ENCODE results near the gene ZBTB42.

ZBTB42 gene

GRCh38 chr14:104817930-104818713 lies 17.2 kb downstream of the ZBTB42 start:
- H3K4me3 ChIP-seq (ENCODE audit: low read depth, low read length): no peak overlapping the region
- TF ChIP-seq CTCF (IDR thresholded peaks at IDR 0.05; ENCODE audit: control insufficient read depth, extremely low read depth, insufficient read depth): no peak
- DNase-seq (ENCODE audit: low read depth): no peak

DNA sequence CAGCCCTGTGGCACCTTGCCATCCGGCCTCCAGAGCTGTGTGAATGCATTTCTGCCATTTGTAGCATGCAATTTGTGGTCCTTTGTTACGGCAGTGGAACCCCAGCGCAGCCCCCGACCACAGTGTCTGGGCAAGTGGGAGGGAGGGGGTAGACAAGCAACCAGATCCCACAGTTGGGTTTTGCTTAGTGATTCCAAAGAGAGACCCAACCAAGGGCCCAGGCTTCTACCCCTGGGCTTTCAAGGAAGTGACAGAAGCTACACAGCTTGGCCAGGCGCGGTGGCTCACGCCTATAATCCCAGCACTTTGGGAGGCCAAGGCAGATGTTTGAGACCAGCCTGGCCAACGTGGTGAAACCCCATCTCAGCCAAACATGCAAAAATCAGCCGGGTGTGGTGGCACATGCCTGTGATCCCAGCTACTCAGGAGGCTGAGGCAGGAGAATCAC lies 17.8 kb downstream of the ZBTB42 start:
- no peak for TF ChIP-seq CTCF (IDR thresholded peaks at IDR 0.05; ENCODE audit: control insufficient read depth, extremely low read depth, insufficient read depth)
- no peak for DNase-seq (ENCODE audit: low read depth)
- H3K4me3 ChIP-seq (ENCODE audit: low read depth, low read length): no peak overlapping the region

DNA sequence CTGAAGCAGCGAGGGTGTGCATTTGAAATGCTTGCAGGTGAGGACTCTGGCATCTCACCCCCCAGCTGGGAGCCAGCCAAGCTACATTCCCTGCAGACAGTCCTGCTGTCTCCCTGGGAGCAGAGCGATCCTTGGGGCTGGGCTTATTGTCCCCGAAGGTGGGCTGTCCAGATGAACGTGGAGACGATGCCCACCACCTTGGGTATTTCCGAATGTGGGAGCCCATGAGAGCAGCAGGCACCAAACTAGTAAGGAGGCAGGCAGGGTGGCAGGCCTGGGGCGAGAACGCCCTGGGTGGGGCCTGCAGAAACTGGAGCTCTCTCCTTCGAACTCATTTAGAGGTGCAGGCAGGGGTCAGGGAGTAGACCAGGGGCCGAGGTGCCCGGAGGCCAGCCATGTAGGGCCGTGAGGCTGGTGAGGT lies 18.5 kb downstream of the ZBTB42 start:
- H3K4me3 ChIP-seq (ENCODE audit: low read depth, low read length): no peak overlapping the region
- no peak for DNase-seq (ENCODE audit: low read depth)
- no peak for TF ChIP-seq CTCF (IDR thresholded peaks at IDR 0.05; ENCODE audit: control insufficient read depth, extremely low read depth, insufficient read depth)

- no peak for DNase-seq (ENCODE audit: low read depth)
- no peak overlapping the region for H3K4me3 ChIP-seq (ENCODE audit: low read depth, low read length)
- no peak for TF ChIP-seq CTCF (IDR thresholded peaks at IDR 0.05; ENCODE audit: control insufficient read depth, extremely low read depth, insufficient read depth)
Measured at GRCh38 chr14:104820669-104821228, 19.8 kb downstream of the ZBTB42 start.

GRCh38 chr14:104821229-104821945 lies 20.5 kb downstream of the ZBTB42 start:
- H3K4me3 ChIP-seq (ENCODE audit: low read depth, low read length): no peak overlapping the region
- TF ChIP-seq CTCF (IDR thresholded peaks at IDR 0.05; ENCODE audit: control insufficient read depth, extremely low read depth, insufficient read depth): no peak
- DNase-seq (ENCODE audit: low read depth): no peak

DNA sequence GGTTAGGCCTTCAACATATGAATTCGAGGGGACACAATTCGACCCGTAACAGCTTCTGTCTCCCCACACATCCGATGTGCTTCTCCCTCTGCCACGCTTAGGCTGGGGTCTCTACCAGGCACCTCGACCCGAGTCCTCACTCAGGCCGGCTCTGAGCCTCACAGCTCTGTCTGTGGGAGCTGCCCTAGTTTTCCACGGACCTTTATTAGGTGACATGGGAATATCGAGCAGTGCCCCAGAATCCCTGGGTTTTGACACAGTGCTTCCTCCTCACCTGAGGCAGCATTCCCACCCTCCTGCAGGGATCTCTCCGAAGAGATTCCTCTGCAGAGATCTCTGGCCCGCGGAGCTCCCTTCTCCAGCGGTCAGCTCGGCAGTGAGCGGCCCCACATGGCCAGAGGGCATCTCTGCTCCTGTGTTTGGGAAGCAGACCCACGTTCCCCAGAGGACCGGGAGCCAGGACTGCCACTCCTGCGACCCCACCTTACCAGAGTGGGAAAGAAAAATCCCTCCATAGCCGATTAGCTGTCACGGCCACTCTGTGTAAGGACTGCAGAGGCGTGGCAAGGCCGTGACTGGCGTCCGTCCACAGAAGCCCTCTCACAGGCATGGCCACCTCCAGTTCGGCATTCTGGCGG lies 21.2 kb downstream of the ZBTB42 start:
- no peak for DNase-seq (ENCODE audit: low read depth)
- no peak overlapping the region for H3K4me3 ChIP-seq (ENCODE audit: low read depth, low read length)
- no peak for TF ChIP-seq CTCF (IDR thresholded peaks at IDR 0.05; ENCODE audit: control insufficient read depth, extremely low read depth, insufficient read depth)

All from LNCaP clone FGC (cell line).